Sigmoid colon (tissue), 7 donors: ENCODE measurements around the gene HOXD11. TPM values are rescaled to one million over a fixed set of nuclear protein-coding genes. Genes with fewer than 3 reads are reported as not detected.
A peak's percentile ranks its signal among the peaks of the same experiment; 100 is the strongest.

Experiments used
- DNase-seq: peaks from one replicate; pipeline ENCODE4 v3.0.0-alpha.2; 2019
- H3K27ac ChIP-seq, 4 donors: fragments of 200-600 bp; sonication (generic); one replicate each; pipeline ENCODE4 v1.5.1; 2016 to 2019; ENCODE audit warnings: mild to moderate bottlenecking in 1 of 4
- H3K27me3 ChIP-seq, 3 donors: fragments of 200-600 bp; sonication (generic); one replicate each; pipeline ENCODE4 v1.5.1; 2019; ENCODE audit warnings: mild to moderate bottlenecking in 1 of 3
- H3K36me3 ChIP-seq, 4 donors: fragments of 200-600 bp; sonication (generic); one replicate each; pipeline ENCODE4 v1.5.1; 2016 to 2019
- H3K4me1 ChIP-seq, 4 donors: fragments of 200-600 bp; sonication (generic); one replicate each; pipeline ENCODE4 v1.5.1; 2017 to 2019
- H3K4me3 ChIP-seq, 4 donors: fragments of 200-600 bp; sonication (generic); one replicate each; pipeline ENCODE4 v1.5.1; 2017 to 2019; ENCODE audit warnings: mild to moderate bottlenecking in 2 of 4, moderate library complexity in 1 of 4
- H3K9me3 ChIP-seq, 4 donors: fragments of 200-600 bp in 3 of 4; sonication (generic) in 3 of 4; one replicate each; pipeline versions ENCODE4 v1.5.1 to v1.6.1; 2013 to 2019
- CTCF ChIP-seq, 4 experiments: fragments of 450-650 bp in 3 of 4; fragments of 200-600 bp in 1 of 4; IDR thresholded peaks; one replicate each; pipeline ENCODE4 v1.5.1; 2016 to 2019; ENCODE audit warnings: antibody characterized with exemption in 4 of 4, mild to moderate bottlenecking in 3 of 4, moderate library complexity in 2 of 4
- EP300 ChIP-seq, 4 donors: sonication (generic); formaldehyde crosslinking; IDR thresholded peaks; one replicate each; pipeline ENCODE4 v1.6.1; 2017; ENCODE audit warnings: antibody characterized with exemption in 4 of 4
- POLR2A ChIP-seq, 2 donors: fragments of 450-650 bp; IDR thresholded peaks; one replicate each; pipeline ENCODE4 v1.6.1; 2016; ENCODE audit warnings: antibody characterized with exemption in 2 of 2, mild to moderate bottlenecking in 2 of 2, moderate library complexity in 2 of 2
- POLR2AphosphoS5 ChIP-seq, 4 donors: sonication (generic); formaldehyde crosslinking; IDR thresholded peaks; one replicate each; pipeline ENCODE4 v1.6.1; 2017; ENCODE audit warnings: antibody characterized with exemption in 4 of 4
- WGBS, 2 donors: extraction: QIAGEN DNeasy Blood & Tissue Kit; methylation state at CpG; one replicate each; pipeline ENCODE4 v1.1.7; 2013; 5-methylcytosine and 5-hydroxymethylcytosine counted together
- intact Hi-C: fragments of 100-400 bp; cut with DNase I; formaldehyde crosslinking; loops from one replicate; pipeline ENCODE4 v1.15.1; 2023
- polyA plus RNA-seq, 3 donors: library from polyadenylated mRNA; stranded (reverse); fragments of 200-250 nt; gene quantifications; one replicate each; pipeline ENCODE4 v1.2.3, GENCODE V29; 2013
- total RNA-seq, 4 donors: library from RNA; depleted of rRNA; stranded (reverse); fragments of >200 nt; gene quantifications; one replicate each; pipeline ENCODE4 v1.1.0, GENCODE V29; 2016
- donor health status: healthy with polysubstance abuse.
- donor health status: Bipolar disorder and iron deficiency.
- donor health status: healthy.

The HOXD11 gene
- total and polyA plus RNA-seq, 7 donors, result 0.69 to 39.3 (median 18.3) TPM

DNA sequence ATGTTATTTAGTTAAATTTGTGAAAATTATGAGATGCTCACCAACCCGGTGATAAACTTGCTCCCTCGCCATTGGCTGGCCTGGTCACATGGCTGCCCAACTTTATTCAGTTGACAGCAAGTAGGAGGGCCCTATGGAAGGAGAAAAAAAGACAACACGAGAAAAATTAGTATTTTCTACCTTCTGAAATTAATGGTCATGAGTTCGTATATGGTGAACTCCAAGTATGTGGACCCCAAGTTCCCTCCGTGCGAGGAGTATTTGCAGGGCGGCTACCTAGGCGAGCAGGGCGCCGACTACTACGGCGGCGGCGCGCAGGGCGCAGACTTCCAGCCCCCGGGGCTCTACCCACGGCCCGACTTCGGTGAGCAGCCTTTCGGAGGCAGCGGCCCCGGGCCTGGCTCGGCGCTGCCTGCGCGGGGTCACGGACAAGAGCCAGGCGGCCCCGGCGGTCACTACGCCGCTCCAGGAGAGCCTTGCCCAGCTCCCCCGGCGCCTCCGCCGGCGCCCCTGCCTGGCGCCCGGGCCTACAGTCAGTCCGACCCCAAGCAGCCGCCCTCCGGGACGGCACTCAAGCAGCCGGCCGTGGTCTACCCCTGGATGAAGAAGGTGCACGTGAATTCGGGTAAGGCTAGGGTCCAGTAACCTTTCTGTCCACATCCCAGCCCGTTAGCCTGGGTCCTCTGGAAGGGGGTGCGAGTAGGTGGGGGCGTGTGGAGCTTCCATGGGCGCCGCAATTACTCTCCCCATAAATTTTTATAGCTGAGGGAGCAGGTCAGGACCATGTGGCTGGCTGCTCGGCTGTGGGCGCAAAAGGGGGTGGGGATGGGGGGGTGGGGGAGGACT, 44.6 kb downstream of the HOXD11 start, which contains the start of gene HOXD4:
Gene HOXD4 (plus strand): TSS at position 109 of the 846 bp plus-strand sequence. CDS start 84 bp downstream, at position 193.
- no peak for DNase-seq
- WGBS, 2 donors, result 53 to 79% methylated on average over 55 of the region's 55 CpGs
- H3K9me3 ChIP-seq, result no peaks in the 10 kb centered on the region
- TF ChIP-seq CTCF (IDR thresholded peaks at IDR 0.05) (no peak), POLR2AphosphoS5 (IDR thresholded peaks at IDR 0.05) (no peak), EP300 (IDR thresholded peaks at IDR 0.05) (no peak), POLR2A (IDR thresholded peaks at IDR 0.05) (no peak)
- H3K27me3 ChIP-seq, result peaks cover 19 to 99% (median 86%) of the 10 kb centered on the region in 3 donors
- intact Hi-C loops, result no loop called here
- peak within 1 kb of the TSS in 3 of 4 donors; percentile 13 to 29 (median 23) for H3K4me3 ChIP-seq
- H3K36me3 ChIP-seq, result peaks cover 0 to 9% (median 0%) of the 10 kb centered on the region in 4 donors
- H3K4me1 ChIP-seq, result peaks cover 0 to 5% (median under 1%) of the 10 kb centered on the region in 4 donors
- no peak within 1 kb of the TSS for H3K27ac ChIP-seq

- Histone ChIP-seq H3K27ac (no peak overlapping the region), H3K4me3 (no peak overlapping the region), H3K27me3 (peaks cover 22 to 99% (median 86%) of the 10 kb centered on the region in 3 donors), H3K9me3 (no peaks in the 10 kb centered on the region), H3K36me3 (peaks cover 0 to 9% (median 0%) of the 10 kb centered on the region in 4 donors), H3K4me1 (peaks cover 0 to 12% (median 5%) of the 10 kb centered on the region in 4 donors)
- WGBS, 2 donors, result 55 to 83% methylated on average over 48 of the region's 48 CpGs
- TF ChIP-seq POLR2AphosphoS5 (IDR thresholded peaks at IDR 0.05) (no peak), POLR2A (IDR thresholded peaks at IDR 0.05) (no peak), CTCF (IDR thresholded peaks at IDR 0.05) (no peak), EP300 (IDR thresholded peaks at IDR 0.05) (no peak)
- no peak for DNase-seq
- intact Hi-C loops, result no loop called here
These were observed 45.5 kb downstream of the HOXD11 start for GRCh38 chr2:176152350-176153181.

DNA sequence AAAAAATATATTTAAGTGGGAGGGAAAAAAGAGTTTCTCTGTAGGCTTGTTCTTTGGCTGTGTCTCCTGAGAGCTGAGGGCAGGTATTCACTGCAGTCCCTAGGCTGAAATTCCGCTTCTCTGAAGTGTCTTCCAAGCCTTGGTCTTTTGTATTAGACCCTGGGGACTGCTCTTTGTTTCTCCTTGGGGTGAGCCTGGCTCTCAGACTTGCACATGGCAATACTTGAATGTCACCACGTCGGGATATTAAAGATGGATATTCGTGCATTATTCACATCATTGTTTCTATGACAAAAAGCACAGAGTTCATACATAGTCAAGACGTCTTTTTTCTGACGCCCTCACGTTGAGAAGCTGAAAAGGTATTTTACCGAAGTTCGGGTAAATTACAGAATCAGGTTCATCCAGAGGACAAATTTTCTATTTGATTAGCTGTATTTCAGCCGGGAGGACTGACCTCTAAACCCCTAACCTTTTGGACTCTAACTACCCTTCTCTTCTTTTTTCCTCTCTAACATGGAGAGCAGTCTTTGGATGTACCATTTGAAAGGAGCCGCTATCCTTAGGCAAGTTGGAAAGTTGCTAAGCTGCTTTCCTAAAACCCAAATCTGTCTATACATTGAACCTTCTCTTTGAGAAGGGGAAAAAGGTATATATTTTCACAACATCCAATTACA, 47.6 kb downstream of the HOXD11 start:
- Histone ChIP-seq H3K36me3 (peaks cover 0 to 9% (median 0%) of the 10 kb centered on the region in 4 donors), H3K4me3 (no peak overlapping the region), H3K9me3 (no peaks in the 10 kb centered on the region), H3K27me3 (peaks cover 38 to 99% (median 86%) of the 10 kb centered on the region in 3 donors), H3K27ac (no peak overlapping the region), H3K4me1 (peaks cover 0 to 31% (median 16%) of the 10 kb centered on the region in 4 donors)
- no peak for TF ChIP-seq CTCF (IDR thresholded peaks at IDR 0.05)
- no peak for TF ChIP-seq POLR2A (IDR thresholded peaks at IDR 0.05)
- no peak for TF ChIP-seq EP300 (IDR thresholded peaks at IDR 0.05)
- no peak for TF ChIP-seq POLR2AphosphoS5 (IDR thresholded peaks at IDR 0.05)
- DNase-seq, result no peak
- WGBS, 2 donors, result 66 to 85% methylated on average over 11 of the region's 11 CpGs
- intact Hi-C loops, result no loop called here

GRCh38 chr2:176155356-176156044, 48.4 kb downstream of the HOXD11 start:
- H3K27ac ChIP-seq, result no peak overlapping the region
- H3K27me3 ChIP-seq, result peaks cover 45 to 99% (median 86%) of the 10 kb centered on the region in 3 donors
- peaks cover 0 to 9% (median 0%) of the 10 kb centered on the region in 4 donors for H3K36me3 ChIP-seq
- peaks cover 0 to 39% (median 24%) of the 10 kb centered on the region in 4 donors for H3K4me1 ChIP-seq
- H3K4me3 ChIP-seq, result no peak overlapping the region
- no peak for DNase-seq
- WGBS, 2 donors, result 59 to 76% methylated on average over 6 of the region's 6 CpGs
- intact Hi-C loops, result no loop called here
- TF ChIP-seq EP300 (IDR thresholded peaks at IDR 0.05) (no peak), POLR2AphosphoS5 (IDR thresholded peaks at IDR 0.05) (no peak), POLR2A (IDR thresholded peaks at IDR 0.05) (no peak), CTCF (IDR thresholded peaks at IDR 0.05) (no peak)
- no peaks in the 10 kb centered on the region for H3K9me3 ChIP-seq
